Measurements from ENCODE around the gene PCBP3. TPM values are rescaled to one million over a fixed set of nuclear protein-coding genes. Genes with fewer than 3 reads are reported as not detected.
A peak's percentile ranks its signal among the peaks of the same experiment; 100 is the strongest.
"Not testable (repeated sequence)": the region's sequence is repeated elsewhere in the genome, so short reads cannot be mapped to it uniquely, and the experiment has no call there.

PCBP3 gene
- total RNA-seq, 4 donors from 2014 or later, result 0.77 to 8.6 (median 3.2) TPM; not detected in 1

DNA sequence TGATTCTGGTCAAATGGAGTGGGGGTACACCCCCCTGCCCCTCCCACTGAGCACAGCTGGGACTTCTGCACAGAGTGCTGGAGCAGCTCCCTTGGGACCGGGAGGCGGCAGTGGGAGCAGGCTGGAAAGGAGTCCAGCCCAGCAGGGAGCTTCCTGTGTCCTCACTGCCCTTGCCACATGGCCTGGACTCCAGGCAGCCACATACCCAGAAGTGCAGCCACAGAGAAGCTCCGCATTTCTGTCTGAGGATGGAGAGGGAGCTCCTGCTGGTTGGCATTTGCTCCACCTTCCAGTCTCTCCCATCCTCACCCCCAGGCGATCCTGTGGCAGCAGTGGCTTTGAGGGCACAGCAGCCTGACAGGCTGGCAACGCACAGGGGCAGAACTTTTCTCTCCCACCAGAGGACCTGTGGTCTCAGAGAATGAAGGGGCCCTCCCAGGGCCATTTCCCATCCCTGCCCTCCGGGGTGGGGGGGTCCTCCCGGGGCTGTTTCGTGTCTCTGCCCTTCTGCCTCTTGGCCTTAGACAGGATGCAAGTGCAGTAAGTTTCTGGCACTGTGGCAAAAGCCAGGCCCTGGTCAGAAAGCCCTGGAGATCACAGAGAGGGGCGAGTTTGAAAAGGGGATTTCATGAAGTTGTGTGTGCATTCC is 234.4 kb downstream of the PCBP3 start:
- TF ChIP-seq POLR2A (IDR thresholded peaks at IDR 0.05), result no peak
- TF ChIP-seq, protein P1, sequence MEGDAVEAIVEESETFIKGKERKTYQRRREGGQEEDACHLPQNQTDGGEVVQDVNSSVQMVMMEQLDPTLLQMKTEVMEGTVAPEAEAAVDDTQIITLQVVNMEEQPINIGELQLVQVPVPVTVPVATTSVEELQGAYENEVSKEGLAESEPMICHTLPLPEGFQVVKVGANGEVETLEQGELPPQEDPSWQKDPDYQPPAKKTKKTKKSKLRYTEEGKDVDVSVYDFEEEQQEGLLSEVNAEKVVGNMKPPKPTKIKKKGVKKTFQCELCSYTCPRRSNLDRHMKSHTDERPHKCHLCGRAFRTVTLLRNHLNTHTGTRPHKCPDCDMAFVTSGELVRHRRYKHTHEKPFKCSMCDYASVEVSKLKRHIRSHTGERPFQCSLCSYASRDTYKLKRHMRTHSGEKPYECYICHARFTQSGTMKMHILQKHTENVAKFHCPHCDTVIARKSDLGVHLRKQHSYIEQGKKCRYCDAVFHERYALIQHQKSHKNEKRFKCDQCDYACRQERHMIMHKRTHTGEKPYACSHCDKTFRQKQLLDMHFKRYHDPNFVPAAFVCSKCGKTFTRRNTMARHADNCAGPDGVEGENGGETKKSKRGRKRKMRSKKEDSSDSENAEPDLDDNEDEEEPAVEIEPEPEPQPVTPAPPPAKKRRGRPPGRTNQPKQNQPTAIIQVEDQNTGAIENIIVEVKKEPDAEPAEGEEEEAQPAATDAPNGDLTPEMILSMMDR (IDR thresholded peaks at IDR 0.05), result no peak
- intact Hi-C loops (cut with DNase I; ENCODE audit: low total_unique reads), result no loop called here
- Histone ChIP-seq H3K4me3 (no peak overlapping the region), H3K27ac (no peak overlapping the region), H3K36me3 (no peaks in the 10 kb centered on the region), H3K4me1 (peaks cover 0 to 4% of the 10 kb centered on the region in 2 donors), H3K9me3 (no peaks in the 10 kb centered on the region), H3K27me3 (no peaks in the 10 kb centered on the region)
- no peak for DNase-seq

DNA sequence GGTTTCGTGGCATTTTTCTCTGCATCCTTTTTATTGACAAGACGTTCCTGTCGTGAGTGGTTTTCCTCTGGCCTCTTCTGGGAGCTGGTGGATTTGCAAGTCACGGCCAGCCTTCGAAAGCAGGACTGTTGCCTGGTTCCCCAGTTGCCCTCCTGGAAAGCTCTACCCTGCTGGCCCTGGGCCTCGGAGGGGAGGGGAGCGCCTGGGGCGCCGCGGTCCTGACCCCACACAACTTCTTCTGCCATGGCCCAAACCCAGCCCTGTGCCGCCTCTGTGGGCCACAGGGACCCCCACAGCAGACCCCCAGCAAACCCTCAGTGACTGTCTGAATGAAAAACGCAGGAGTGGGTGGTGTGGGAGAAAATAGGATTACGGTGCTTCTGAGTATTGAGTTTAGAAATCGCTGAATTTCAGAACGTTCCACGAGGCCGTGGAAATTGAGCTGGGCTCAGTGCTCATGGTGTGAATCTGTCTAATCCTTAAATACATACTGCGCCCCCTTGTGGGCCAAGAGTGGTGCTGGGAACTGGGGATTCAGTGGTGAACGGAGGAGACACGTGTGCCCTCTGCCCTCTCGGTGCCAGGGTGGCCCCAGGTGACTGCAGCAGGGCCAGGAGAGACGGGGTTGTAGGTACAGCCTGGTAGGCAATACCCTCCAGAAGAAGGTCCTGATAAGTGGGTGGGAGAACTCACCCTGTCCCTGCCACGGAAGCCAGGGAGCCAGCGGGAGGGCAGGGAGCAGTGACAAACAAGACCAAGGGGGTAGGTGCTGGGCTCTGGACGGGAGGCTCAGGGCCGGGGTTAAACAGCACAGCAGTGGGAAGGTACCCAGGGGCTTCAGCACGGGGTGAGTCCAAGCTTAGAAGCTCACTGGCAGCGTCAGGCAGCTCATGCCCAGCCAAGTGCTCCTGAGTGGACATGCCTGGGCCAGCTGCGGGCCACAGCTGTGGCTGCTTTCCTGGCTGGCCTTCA is 236.9 kb downstream of the PCBP3 start:
- TF ChIP-seq, protein P1 (IDR thresholded peaks at IDR 0.05), result peak; percentile 17 to 44 (median 33)
- TF ChIP-seq POLR2A (IDR thresholded peaks at IDR 0.05), result no peak
- no peak overlapping the region for H3K27ac ChIP-seq

GRCh38 chr21:45882645-45883044 is 239.1 kb downstream of the PCBP3 start:
- Histone ChIP-seq H3K27ac (no peak overlapping the region), H3K4me3 (no peak overlapping the region), H3K27me3 (no peaks in the 10 kb centered on the region), H3K4me1 (no peaks in the 10 kb centered on the region), H3K9me3 (no peaks in the 10 kb centered on the region), H3K36me3 (no peaks in the 10 kb centered on the region)
- intact Hi-C loops (cut with DNase I; ENCODE audit: low total_unique reads), result no loop called here
- DNase-seq, result no peak
- no peak for TF ChIP-seq POLR2A (IDR thresholded peaks at IDR 0.05)
- TF ChIP-seq, protein P1 (IDR thresholded peaks at IDR 0.05), result no peak

More for the DNA sequence above, 236.9 kb downstream of the PCBP3 start:
- peak in 1 of 2 donors; percentile 66 for DNase-seq
- H3K36me3 ChIP-seq, result no peaks in the 10 kb centered on the region
- H3K4me3 ChIP-seq, result no peak overlapping the region
- H3K27me3 ChIP-seq, result no peaks in the 10 kb centered on the region
- peaks cover 0 to under 1% of the 10 kb centered on the region in 2 donors for H3K4me1 ChIP-seq
- intact Hi-C loops (cut with DNase I; ENCODE audit: low total_unique reads), result no loop called here
- no peaks in the 10 kb centered on the region for H3K9me3 ChIP-seq

GRCh38 chr21:45883090-45883489 is 239.6 kb downstream of the PCBP3 start:
- H3K4me1 ChIP-seq, result no peaks in the 10 kb centered on the region
- H3K36me3 ChIP-seq, result no peaks in the 10 kb centered on the region
- no peak for DNase-seq
- H3K27ac ChIP-seq, result no peak overlapping the region
- no peak overlapping the region for H3K4me3 ChIP-seq
- TF ChIP-seq, protein P1 (IDR thresholded peaks at IDR 0.05), result no peak
- TF ChIP-seq POLR2A (IDR thresholded peaks at IDR 0.05), result no peak
- no peaks in the 10 kb centered on the region for H3K27me3 ChIP-seq
- intact Hi-C loops (cut with DNase I; ENCODE audit: low total_unique reads), result no loop called here
- H3K9me3 ChIP-seq, result no peaks in the 10 kb centered on the region

DNA sequence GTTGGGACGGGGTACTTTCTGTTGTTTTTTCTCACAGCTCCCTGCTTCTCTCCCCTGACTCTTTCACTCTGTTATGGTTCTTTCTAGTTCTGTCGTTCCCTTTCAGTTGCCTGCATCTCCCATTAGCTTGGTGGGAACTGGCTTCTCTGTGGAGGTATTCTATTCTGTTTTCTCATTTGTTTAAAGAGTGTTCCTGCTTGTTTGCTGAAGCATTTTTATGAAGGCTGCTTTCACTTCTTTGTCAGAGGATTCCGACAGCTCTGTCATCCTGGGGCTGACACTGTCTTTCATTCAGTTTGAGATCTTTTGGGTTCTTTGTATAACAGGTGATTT is 242.0 kb downstream of the PCBP3 start:
- no peak for DNase-seq
- intact Hi-C loops (cut with DNase I; ENCODE audit: low total_unique reads), result no loop called here
- H3K9me3 ChIP-seq, result no peaks in the 10 kb centered on the region
- TF ChIP-seq, protein P1 (IDR thresholded peaks at IDR 0.05), result no peak
- no peak for TF ChIP-seq POLR2A (IDR thresholded peaks at IDR 0.05)
- no peaks in the 10 kb centered on the region for H3K27me3 ChIP-seq
- H3K36me3 ChIP-seq, result no peaks in the 10 kb centered on the region
- H3K4me1 ChIP-seq, result no peaks in the 10 kb centered on the region
- no peak overlapping the region for H3K27ac ChIP-seq
- no peak overlapping the region for H3K4me3 ChIP-seq

GRCh38 chr21:45885930-45886601 is 242.5 kb downstream of the PCBP3 start:
- H3K27ac ChIP-seq; intact Hi-C loops (cut with DNase I; ENCODE audit: low total_unique reads); H3K4me3 ChIP-seq; H3K9me3 ChIP-seq; H3K27me3 ChIP-seq; DNase-seq; H3K36me3 ChIP-seq; H3K4me1 ChIP-seq: not testable (repeated sequence)
